ENCODE results near the gene EDEM1.

- no peak for TF ChIP-seq CTCF (IDR thresholded peaks at IDR 0.05)
- no peak for TF ChIP-seq POLR2A (IDR thresholded peaks at IDR 0.05)
Measured at GRCh38 chr3:5198986-5199731, 11.7 kb downstream of the EDEM1 start.

All from uterus (tissue), 2 donors.